GM12872 (cell line): ENCODE results near the gene ABCA6.

Experiments
- CTCF ChIP-seq: IDR thresholded peaks from 3 replicates; pipeline ENCODE4 v1.5.1; 2011; ENCODE audit warnings: low read depth, mild to moderate bottlenecking, low read length, moderate library complexity; ENCODE audit not compliant: insufficient read depth

Gene ABCA6

DNA sequence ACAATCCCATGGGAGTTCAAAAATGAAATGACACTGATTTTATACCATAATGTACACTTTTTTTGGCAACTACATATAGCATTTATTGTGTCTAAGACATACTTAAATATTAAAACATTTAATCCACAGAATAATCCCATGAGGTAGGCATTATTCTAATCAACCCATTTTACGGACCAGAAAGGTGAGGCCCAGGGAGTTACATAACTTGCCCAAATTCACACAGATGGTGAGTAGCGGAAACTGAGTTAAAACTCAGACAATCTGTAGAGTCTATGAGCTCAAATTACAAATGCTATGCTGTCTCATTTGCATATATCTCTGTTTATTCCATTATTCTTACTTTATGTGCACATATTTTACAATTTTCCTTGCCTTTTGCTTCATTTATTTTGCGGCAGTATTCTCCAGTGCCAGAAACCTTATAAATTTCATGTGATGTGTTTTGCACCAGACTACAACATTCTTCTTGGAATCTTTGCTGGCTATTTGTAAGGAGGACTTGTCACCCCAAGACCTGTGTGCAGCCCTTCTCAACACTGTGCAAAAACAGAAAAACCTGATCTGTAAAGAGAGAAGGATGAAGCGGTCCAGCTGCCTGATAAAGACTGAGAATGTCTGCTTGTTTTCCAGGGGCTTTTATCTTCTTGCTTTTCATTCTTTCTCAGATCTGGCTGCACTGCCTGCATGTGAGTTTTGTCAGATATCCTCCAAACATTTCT lies 78.7 kb downstream of the ABCA6 start:
- TF ChIP-seq CTCF: no peak

- no peak for TF ChIP-seq CTCF
Observed at GRCh38 chr17:69061721-69062556, 79.8 kb downstream of the ABCA6 start.

GRCh38 chr17:69060822-69061221 lies 80.9 kb downstream of the ABCA6 start, which contains the start of gene ABCA9:
ABCA9 (minus strand) TSS chr17:69060927; CDS start chr17:69051126, 9,801 bp downstream.
- TF ChIP-seq CTCF: no peak

GRCh38 chr17:69059458-69060175 lies 82.1 kb downstream of the ABCA6 start:
- TF ChIP-seq CTCF: no peak

DNA sequence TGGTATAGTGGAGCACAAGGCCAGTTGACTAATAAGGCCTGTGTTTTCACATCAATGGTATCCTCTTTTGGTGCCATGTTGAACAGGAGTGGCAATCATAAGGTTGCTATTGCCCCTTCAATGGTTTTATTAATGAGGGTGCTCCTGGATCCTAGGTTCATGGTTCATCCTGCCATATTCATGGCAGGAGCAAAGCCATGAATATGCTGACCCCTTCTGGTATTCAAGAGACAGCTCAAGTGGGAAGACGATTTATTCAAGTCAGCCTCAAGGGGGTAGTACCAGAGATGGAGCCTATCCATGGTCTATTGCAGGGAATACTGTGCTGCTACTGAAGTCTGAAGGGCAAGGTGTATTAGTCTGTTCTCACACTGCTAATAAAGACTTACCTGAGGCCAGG lies 83.5 kb downstream of the ABCA6 start:
- no peak for TF ChIP-seq CTCF

- TF ChIP-seq CTCF: no peak
Observed at GRCh38 chr17:69057280-69057679, 84.4 kb downstream of the ABCA6 start.
